HG03139 (cell line): ENCODE measurements around the gene HILPDA.
"Not testable (repeated sequence)": the region's sequence is repeated elsewhere in the genome, so short reads cannot be mapped to it uniquely, and the experiment has no call there.

ENCODE experiments used
- ATAC-seq: cut with Tn5 transposase; IDR thresholded peaks from one replicate; pipeline ENCODE4 v1.9.1; 2021; ENCODE audit not compliant: unreplicated experiment

Gene HILPDA

DNA sequence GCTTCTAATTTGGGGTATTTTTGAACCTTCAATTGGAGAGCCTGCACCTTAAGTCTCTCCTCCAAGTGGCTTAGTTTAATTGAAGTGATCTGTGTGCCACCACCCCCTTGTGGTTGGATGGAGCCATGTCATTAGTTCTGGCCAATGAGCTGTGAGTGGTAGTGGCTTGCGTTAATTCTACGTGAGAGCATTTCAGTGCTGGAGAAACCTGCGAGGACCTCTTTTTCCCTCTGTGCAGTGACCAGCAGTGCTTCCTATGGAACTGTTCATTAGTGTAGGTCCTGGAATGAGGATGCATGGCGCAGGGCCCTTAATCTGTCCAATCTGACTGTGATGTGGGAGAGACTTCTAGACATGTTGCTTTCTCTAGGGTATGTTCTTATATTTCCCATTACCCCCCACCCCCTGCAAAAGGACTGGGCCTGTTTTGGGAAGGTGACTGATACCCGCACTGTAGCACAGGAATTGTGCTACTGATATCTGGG is 3.8 kb downstream of the HILPDA start:
- ATAC-seq = peak; percentile 39

GRCh38 chr7:128462460-128462859 is 6.8 kb downstream of the HILPDA start:
- no peak for ATAC-seq

- ATAC-seq = not testable (repeated sequence)
Measured at GRCh38 chr7:128463345-128463744, 7.7 kb downstream of the HILPDA start.

DNA sequence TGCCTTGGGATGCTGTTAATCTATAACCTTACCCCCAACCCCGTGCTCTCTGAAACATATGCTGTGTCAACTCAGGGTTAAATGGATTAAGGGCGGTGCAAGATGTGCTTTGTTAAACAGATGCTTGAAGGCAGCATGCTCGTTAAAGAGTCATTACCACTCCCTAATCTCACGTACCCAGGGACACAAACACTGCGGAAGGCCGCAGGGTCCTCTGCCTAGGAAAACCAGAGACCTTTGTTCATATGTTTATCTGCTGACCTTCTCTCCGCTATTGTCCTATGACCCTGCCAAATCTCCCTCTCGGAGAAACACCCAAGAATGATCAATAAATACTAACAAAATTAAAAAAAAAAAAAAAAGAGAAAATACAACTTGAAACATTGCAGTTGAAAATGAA is 8.3 kb downstream of the HILPDA start:
- ATAC-seq = not testable (repeated sequence)

DNA sequence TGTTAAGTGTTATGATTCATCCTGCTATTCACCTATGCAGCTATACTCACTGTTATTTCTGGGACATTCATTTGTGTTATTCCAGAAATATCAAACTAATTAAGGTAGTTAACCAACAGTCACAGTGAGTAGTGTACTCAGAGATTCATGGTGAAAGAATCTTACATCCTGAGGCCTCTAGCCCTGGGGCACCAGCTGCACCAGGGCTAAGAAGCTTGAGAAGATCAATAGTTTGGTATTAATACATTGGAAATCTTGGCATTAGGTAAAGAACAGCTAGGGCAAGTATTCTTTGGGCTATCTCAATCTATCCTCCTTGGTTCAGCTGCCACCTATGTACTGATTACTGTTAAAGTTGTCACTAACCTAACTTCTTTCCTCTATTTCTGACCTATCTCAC is 11.2 kb downstream of the HILPDA start:
- not testable (repeated sequence) for ATAC-seq

DNA sequence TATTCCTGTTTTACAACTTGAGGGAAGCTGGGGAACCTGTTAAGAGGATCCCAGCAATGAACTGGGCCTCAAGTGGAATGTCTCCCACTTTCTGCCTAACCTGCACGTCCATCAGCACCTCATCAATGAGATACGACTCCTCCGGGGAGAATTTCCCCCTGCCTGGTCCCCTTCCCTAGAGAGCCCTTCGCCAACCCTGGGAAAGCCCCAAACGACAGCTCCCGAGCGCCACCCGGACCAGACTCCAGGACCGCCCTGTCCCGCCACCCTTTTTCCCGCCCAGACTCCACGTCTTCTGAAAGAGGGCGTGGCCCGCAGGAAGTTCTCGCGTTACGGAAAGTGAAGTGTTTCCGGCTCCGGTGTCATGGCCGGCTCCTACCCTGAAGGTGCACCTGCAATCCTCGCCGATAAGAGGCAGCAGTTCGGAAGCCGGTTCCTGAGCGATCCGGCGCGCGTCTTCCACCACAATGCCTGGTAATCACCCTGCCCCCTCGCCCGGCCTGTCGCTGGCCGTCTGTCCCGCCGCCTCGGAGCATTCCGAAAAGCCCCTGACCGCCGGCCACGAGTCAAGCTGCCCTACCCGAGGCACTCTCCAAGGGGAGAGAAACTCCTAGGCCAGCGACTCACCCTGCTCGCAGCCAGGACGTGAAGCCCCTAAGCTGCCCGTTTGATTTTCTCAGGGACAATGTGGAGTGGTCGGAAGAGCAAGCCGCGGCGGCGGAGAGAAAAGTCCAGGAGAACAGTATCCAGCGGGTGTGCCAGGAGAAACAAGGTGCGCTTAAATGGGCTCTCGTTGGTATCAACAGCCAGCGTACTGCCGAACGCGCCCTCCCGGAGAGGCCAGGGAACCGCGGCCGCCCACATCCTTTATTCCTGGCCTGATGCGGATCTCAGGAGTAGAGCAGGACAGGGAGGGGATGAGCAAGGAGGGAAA is 21.0 kb downstream of the HILPDA start, which contains the start of gene METTL2B:
Gene METTL2B (plus strand): TSS at position 347 of the 934 bp plus-strand sequence. CDS start 18 bp downstream, at position 365.
- peak; percentile 91 for ATAC-seq

GRCh38 chr7:128477336-128477690 is 21.6 kb downstream of the HILPDA start:
- not testable (repeated sequence) for ATAC-seq

DNA sequence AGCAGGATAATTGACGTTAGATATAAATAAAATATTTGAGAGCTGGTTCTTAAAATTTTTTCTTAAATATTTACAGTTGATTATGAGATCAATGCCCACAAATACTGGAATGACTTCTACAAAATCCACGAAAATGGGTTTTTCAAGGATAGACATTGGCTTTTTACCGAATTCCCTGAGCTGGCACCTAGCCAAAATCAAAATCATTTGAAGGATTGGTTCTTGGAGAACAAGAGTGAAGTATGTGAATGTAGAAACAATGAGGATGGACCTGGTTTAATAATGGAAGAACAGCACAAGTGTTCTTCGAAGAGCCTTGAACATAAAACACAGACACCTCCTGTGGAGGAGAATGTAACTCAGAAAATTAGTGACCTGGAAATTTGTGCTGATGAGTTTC is 23.4 kb downstream of the HILPDA start:
- ATAC-seq = not testable (repeated sequence)

GRCh38 chr7:128488134-128488533 is 32.5 kb downstream of the HILPDA start:
- ATAC-seq = not testable (repeated sequence)

GRCh38 chr7:128497405-128497804 is 41.7 kb downstream of the HILPDA start:
- ATAC-seq = no peak

GRCh38 chr7:128505416-128505815 is 49.7 kb downstream of the HILPDA start:
- not testable (repeated sequence) for ATAC-seq

- ATAC-seq = peak; percentile 43
Measured at GRCh38 chr7:128506819-128507218, 51.1 kb downstream of the HILPDA start.

DNA sequence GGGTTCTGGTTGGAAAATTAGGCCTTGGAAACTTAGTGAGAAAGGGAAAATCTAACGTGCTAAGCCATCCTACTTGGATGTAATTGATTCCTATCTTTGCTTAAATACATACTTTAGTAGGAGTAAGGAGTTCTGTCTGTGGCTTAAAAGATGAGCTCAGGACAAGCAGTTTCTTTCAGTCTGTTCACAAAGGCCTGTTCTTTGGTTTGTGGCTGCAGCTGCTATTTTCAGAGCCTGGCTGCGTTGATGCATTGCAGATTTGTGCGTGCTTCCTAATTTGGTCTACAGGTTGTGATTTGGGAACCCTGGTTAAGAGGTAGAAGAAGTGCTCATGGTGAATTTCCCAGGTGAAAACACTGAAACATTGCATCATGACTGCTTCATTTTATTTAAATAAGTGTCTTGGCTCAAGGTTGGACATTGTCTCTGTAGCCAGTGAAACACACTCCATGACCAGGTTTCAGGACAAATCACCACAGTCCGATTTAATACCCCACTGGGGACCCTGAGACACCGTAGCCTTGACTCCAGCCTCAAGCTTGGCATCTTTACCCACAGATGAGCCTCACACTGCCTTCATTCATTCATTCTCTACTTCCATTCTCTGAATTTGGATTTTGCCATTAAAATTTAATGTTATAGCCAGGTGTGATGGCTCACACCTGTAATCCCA is 51.8 kb downstream of the HILPDA start:
- ATAC-seq = peak; percentile 48
